GM19463 (cell line): Measurements from ENCODE around the gene OVCH1.
"Not testable (repeated sequence)": the region's sequence is repeated elsewhere in the genome, so short reads cannot be mapped to it uniquely, and the experiment has no call there.

Experiments
- ATAC-seq: cut with Tn5 transposase; IDR thresholded peaks from one replicate; pipeline ENCODE4 v1.9.1; 2021; ENCODE audit warnings: mild to moderate bottlenecking, moderate library complexity; ENCODE audit not compliant: unreplicated experiment

OVCH1 gene

DNA sequence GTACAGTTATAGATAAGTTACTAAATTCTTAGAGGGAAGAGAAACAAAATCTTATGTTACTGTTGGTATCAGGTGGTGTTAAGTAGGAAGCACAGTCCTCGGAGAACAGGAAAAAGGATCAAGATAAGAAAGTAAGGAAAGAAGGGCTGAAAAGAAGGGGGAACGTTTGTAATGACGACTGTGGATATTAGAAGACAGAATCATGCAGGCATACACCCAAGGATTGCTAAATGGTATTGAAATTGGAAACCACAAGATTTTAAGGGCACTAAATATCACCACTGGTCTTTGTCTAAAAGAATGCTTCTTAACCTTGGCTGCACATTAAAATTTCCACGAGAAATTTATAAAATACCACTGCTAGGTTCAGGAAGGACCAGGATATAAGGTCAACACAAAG is 82.4 kb downstream of the OVCH1 start:
- no peak for ATAC-seq

DNA sequence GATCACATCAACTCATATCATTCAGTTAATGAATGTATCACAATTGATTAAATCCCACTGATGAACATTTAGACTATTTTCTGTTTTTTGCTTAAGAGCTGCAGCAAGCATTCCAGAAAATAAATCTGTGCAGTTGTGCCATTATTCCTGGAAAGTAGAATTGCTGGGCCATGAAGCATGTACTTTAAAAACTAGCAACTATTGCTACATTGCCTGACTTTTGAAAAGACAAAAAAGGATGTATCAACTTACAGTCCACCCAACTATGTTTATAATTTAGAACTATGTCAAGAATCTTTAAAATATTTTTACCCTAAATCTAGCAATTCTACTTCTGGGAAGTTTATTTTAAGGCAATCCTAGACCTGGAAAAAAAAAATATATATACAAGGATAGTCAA is 83.1 kb downstream of the OVCH1 start:
- ATAC-seq = no peak

DNA sequence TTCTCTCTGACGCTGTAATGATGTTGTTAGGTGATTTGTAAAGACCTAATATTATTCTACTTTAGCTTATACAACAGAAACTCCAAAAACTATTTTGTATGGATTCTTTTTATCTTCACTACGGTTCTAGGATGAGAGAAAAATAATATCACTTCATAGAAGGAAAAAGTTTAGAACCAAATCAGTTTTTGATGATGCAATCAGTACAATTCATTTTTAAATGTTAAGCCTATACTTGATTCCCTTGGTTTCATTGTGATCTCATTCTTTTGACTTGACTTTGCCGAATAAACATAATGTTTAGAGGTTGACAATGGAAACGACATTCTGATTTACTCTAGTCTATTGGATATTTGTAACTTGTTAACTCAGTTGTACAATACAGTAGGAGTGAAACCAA is 91.9 kb downstream of the OVCH1 start:
- no peak for ATAC-seq

DNA sequence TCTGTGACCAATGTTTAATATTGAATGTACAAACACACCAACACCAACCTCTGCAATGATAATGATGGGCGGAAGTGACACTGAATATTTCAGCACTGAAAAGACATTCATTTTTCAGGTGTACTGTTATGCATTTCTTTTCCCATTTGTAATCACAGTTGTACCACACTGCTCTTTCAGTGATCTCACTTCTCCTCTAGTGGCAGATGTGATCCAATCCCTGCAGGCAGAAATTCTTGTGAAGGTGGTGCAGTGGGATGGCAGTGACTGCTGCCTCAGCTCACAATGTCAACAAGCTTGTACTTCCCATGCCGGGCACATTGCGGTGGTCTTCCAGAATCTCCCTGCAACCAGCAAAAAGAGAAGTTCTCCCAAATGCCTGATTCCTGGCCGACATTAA is 93.5 kb downstream of the OVCH1 start:
- no peak for ATAC-seq

GRCh38 chr12:29402437-29402836 is 95.0 kb downstream of the OVCH1 start:
- no peak for ATAC-seq

DNA sequence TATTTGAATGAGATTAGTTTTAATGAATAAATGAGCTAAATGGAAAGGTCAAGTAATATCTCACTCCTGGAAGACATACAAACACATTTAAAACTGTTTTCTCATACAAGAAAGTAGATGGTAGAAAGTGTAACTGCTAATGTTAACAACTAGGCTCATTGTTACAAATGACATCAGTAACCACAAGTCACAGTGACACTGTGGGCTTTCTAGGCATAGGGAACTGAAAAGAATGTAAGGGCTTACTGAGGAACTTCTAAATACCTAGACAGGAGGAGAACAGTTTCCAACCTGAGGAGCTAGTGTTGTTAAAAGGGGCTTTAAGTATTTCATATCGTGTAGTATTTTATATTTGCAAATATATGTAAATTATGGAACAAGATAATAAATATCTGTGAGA is 99.0 kb downstream of the OVCH1 start:
- peak; percentile 53 for ATAC-seq

DNA sequence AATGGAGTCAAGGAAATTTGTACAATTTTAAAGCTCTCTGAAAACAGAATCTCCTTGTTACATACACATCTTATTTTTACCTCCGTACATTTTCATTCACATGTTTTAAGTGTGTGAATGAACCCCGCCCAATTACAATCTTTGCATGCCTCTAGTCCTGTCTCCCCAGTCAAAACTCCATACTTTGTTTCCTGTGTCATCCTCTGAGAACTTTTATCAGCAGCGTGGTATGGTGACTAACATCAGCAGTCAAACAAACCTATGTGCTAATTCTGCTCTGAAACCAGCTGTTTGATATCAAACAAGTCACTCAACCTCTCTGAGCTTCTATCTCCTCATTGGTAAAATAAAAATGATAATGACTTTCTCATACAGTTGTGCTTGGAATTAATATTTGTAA is 100.7 kb downstream of the OVCH1 start:
- no peak for ATAC-seq

- ATAC-seq = no peak
Observed at GRCh38 chr12:29395356-29395755, 102.1 kb downstream of the OVCH1 start.

DNA sequence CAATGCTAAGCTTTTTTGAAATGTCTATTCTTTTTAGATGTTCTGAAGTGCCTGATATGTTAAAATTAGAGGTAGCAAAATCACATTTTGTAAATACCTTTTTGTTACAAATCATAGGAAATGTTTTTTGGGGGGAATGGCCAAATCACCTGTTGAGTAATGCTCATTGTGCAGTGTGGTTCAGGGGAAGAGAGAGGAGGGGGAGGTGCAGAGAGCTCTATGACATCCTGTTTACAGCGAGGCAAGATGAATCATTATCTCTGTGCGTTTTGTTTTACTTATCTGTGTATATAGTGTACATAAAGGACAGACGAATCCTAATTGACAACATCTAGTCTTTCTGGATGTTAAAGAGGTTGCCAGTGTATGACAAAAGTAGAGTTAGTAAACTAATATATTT is 107.1 kb downstream of the OVCH1 start:
- not testable (repeated sequence) for ATAC-seq

DNA sequence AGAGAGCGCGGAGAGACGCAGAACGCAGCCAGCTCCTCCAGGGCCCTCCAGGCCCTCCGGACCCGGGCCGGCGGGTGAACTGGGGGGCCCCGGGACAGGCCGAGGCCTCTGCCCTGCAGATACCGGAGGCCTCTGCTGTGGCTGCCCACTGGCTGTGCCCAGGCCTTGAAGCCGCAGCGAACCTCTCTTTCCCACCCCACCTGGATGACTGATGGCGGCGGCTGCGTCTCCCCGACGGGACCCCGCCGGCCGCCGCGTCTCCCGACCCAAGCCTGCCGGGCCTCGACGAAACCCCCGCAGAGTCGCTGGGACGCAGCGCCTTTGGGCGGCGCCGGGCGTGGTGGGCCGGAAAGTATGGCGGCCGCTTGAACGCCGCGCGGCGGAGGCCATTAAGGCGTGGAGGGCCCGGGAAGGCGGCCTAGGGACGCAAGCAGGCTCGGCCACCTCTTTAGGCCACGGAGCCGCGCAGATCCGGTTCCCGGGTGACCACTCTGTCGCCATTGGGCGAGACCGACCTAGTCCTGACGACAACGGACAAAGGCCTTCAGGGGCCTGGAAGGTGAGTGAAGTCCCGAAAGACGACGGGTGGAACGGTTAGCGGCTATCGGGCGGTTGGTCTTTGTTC is 108.1 kb downstream of the OVCH1 start:
- ATAC-seq = no peak

- not testable (repeated sequence) for ATAC-seq
Observed at GRCh38 chr12:29386084-29386680, 111.3 kb downstream of the OVCH1 start.

DNA sequence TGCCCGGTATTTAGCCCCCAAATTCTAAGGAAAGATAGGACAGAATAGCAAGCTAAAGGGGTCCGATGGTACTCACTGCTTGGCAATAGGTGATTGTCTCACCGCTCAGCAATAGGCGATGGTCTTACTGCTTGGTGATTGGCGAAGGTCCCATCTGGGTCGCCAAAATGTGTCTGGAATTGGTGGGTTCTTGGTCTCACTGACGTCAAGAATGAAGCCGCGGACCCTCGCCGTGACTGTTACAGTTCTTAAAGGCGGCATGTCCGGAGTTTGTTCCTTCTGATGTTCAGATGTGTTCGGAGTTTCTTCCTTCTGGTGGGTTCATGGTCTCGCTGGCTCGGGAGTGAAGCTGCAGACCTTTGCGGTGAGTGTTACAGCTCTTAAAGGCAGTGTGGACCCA is 112.3 kb downstream of the OVCH1 start:
- ATAC-seq = not testable (repeated sequence)

DNA sequence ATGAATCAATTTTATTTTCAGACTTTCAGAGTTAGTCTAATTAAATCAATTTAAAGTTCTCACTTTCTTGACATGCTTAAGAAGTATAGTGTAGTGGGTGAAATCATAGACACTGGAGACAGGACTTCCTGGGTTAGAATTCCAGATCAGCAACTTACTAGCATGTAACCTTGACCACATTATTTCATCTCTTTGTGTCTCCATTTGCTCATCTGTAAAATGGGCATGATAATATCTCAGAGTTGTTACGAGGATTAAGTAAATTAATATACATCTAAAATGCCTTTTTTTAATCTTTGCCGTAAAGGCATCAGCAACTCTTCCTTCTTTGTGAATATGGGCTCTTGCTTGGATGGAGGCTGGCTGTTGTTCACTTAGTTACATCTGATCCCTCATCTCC is 115.2 kb downstream of the OVCH1 start:
- no peak for ATAC-seq

DNA sequence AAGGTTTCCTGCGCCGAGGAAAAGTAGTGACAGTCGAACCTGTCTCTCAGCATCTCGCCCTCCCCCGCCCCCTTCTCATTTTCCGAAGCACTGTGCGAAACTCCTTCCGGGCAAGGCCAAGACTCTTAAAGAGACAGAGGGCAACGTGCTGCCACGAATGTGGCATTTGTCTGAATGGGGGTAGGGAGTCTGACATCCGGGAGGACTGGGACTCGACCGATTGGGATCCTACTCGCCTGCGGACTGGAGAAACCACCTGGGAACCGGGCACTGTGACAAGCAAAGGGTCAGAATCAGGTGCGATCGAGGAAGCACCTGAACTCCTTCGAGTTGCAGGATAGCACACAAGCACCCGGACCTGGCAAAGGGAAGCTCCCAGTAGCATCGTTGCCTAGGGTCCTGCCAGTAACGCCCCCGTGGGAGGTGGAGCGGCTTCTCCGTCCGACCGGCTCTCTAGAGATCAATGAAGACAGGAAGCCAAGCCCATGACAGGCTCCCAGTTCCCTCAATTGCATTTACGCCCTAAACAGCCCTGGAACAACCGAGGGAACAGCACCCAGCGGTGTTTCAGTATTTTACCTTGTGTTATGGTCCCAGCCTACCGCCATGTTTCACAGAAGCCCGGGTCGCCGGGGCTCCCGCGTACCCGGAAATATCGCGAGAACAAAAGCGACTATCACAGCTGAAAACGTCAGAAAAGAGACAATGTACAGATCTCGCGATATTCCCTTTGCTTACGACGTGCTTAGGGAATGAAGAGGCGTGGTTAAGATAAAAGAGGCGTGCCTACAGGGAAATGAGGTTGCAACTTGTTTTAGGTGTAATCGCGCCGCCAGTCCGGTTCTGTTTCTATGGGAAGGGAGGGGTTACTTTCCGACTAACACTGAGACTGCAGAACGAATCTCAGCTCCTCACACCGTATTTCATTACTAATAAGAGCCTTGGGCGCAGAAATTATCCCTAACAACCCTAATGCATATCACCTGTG is 116.7 kb downstream of the OVCH1 start, which contains the start of gene ERGIC2:
Gene ERGIC2 (minus strand): TSS at position 637 of the 988 bp plus-strand sequence. CDS start 9,539 bp downstream, outside the sequence.
- peak; percentile 94 for ATAC-seq
